ENCODE results near the gene PSMC5. TPM values are rescaled to one million over a fixed set of nuclear protein-coding genes. Genes with fewer than 3 reads are reported as not detected.

PSMC5 gene
- total and polyA plus RNA-seq, 9 of the 15 experiments (the other 6 are each of a cell fraction or from before 2014, with no cell fraction given), result 89.2 to 393 (median 161) TPM

GRCh38 chr17:63827002-63827800 lies at the start of gene PSMC5, which contains the start of gene FTSJ3 (continued):
- TF ChIP-seq THRA (IDR thresholded peaks at IDR 0.05) (no peak), HCFC1 (IDR thresholded peaks at IDR 0.05; ENCODE audit: low read depth, low read length) (peak; percentile 93), SAFB2 (IDR thresholded peaks at IDR 0.05; ENCODE audit: borderline replicate concordance, low read depth, low read length, severe bottlenecking) (no peak), ZNF740 (CRISPR knock-in tag; IDR thresholded peaks at IDR 0.05) (peak; percentile 77; the same call in 1 of the 2 replicates), ZNF740 (tag; IDR thresholded peaks at IDR 0.05) (peak in 1 of 2 experiments; percentile 16; a peak in 1 of 4 replicates), CTBP1 (IDR thresholded peaks at IDR 0.05; ENCODE audit: borderline replicate concordance) (peak; percentile 69), NCOA1 (IDR thresholded peaks at IDR 0.05; ENCODE audit: low read depth) (peak; percentile 50; the same call in 1 of the 2 replicates), SMAD3 (CRISPR knock-in tag; conservative IDR thresholded peaks at IDR 0.05) (0 out of 2 replicates have a peak, but pooled peaks have one; percentile 40), SETDB1 (IDR thresholded peaks at IDR 0.05; ENCODE audit: low read length) (no peak), BRF1 (IDR thresholded peaks at IDR 0.05; ENCODE audit: borderline replicate concordance, extremely low read depth, insufficient read length) (no peak), NFE2 (IDR thresholded peaks at IDR 0.05; ENCODE audit: low read depth) (peak; percentile 86), PTRF (tag; IDR thresholded peaks at IDR 0.05) (no peak), RBM17 (IDR thresholded peaks at IDR 0.05; ENCODE audit: borderline replicate concordance, low read depth, low read length) (no peak), C11orf30 (IDR thresholded peaks at IDR 0.05; ENCODE audit: low read depth) (peak; percentile 99), PHF21A (IDR thresholded peaks at IDR 0.05; ENCODE audit: borderline replicate concordance, low read depth) (no peak), ZNF778 (CRISPR knock-in tag; IDR thresholded peaks at IDR 0.05) (no peak), EP300 (IDR thresholded peaks at IDR 0.05; ENCODE audit: low read length) (no peak), U2AF1 (optimal IDR thresholded peaks at IDR 0.05; ENCODE audit: low read depth, low read length) (no peak), ZNF766 (CRISPR knock-in tag; conservative IDR thresholded peaks at IDR 0.05) (0 out of 2 replicates have a peak, but pooled peaks have one; percentile 5), ELK1 (CRISPR knock-in tag; IDR thresholded peaks at IDR 0.05) (no peak), JUNB (CRISPR knock-in tag; conservative IDR thresholded peaks at IDR 0.05) (no peak), AFF4 (CRISPR knock-in tag; IDR thresholded peaks at IDR 0.05) (peak; percentile 90)

Data from K562 (cell line).